T-helper 1 cell treated with Interleukin-12 subunit alpha and Interleukin-12 subunit beta and Interleukin-4 antibody, amounts not matched to agents 30 μg/mL and 1 μg/mL, for 36 hours (primary cell): ENCODE data around the gene GPR137B.

Experiments used
- H3K27ac Mint-ChIP-seq: one replicate; pipeline ENCODE4 v1.8.0; 2021; ENCODE audit warnings: mild to moderate bottlenecking, mixed read lengths
- H3K27me3 Mint-ChIP-seq: one replicate; pipeline ENCODE4 v1.8.0; 2021; ENCODE audit warnings: low read depth, mixed read lengths
- H3K36me3 Mint-ChIP-seq: one replicate; pipeline ENCODE4 v1.8.0; 2021; ENCODE audit warnings: low read depth, mixed read lengths
- H3K4me1 Mint-ChIP-seq: one replicate; pipeline ENCODE4 v1.8.0; 2021; ENCODE audit warnings: low read depth, mixed read lengths
- H3K4me3 Mint-ChIP-seq: one replicate; pipeline ENCODE4 v1.8.0; 2021; ENCODE audit warnings: mild to moderate bottlenecking, moderate library complexity, mixed read lengths
- H3K9me3 Mint-ChIP-seq: one replicate; pipeline ENCODE4 v1.8.0; 2021; ENCODE audit warnings: mixed read lengths

GPR137B gene

GRCh38 chr1:236206548-236206947 is 64.2 kb downstream of the GPR137B start:
- H3K4me3 Mint-ChIP-seq = no peak overlapping the region
- H3K36me3 Mint-ChIP-seq = peaks cover 3% of the 10 kb centered on the region
- H3K4me1 Mint-ChIP-seq = no peaks in the 10 kb centered on the region
- H3K27ac Mint-ChIP-seq = no peak overlapping the region
- peaks cover 8% of the 10 kb centered on the region for H3K9me3 Mint-ChIP-seq
- H3K27me3 Mint-ChIP-seq = no peaks in the 10 kb centered on the region

- Mint-ChIP-seq H3K27me3 (no peaks in the 10 kb centered on the region), H3K4me1 (no peaks in the 10 kb centered on the region), H3K27ac (no peak overlapping the region), H3K36me3 (peaks cover 3% of the 10 kb centered on the region), H3K4me3 (no peak overlapping the region), H3K9me3 (peaks cover 7% of the 10 kb centered on the region)
Measured at GRCh38 chr1:236207121-236207520, 64.8 kb downstream of the GPR137B start.

- Mint-ChIP-seq H3K36me3 (peaks cover 3% of the 10 kb centered on the region), H3K9me3 (peaks cover 4% of the 10 kb centered on the region), H3K27ac (no peak overlapping the region), H3K4me1 (no peaks in the 10 kb centered on the region), H3K4me3 (no peak overlapping the region), H3K27me3 (no peaks in the 10 kb centered on the region)
Measured at GRCh38 chr1:236207569-236207968, 65.2 kb downstream of the GPR137B start.

- H3K9me3 Mint-ChIP-seq = no peaks in the 10 kb centered on the region
- H3K36me3 Mint-ChIP-seq = no peaks in the 10 kb centered on the region
- H3K4me1 Mint-ChIP-seq = no peaks in the 10 kb centered on the region
- H3K27ac Mint-ChIP-seq = no peak overlapping the region
- H3K27me3 Mint-ChIP-seq = no peaks in the 10 kb centered on the region
- no peak overlapping the region for H3K4me3 Mint-ChIP-seq
Measured at GRCh38 chr1:236209185-236209584, 66.8 kb downstream of the GPR137B start.

GRCh38 chr1:236209713-236210112 is 67.4 kb downstream of the GPR137B start:
- no peaks in the 10 kb centered on the region for H3K9me3 Mint-ChIP-seq
- no peaks in the 10 kb centered on the region for H3K4me1 Mint-ChIP-seq
- H3K4me3 Mint-ChIP-seq = no peak overlapping the region
- no peaks in the 10 kb centered on the region for H3K36me3 Mint-ChIP-seq
- H3K27me3 Mint-ChIP-seq = no peaks in the 10 kb centered on the region
- no peak overlapping the region for H3K27ac Mint-ChIP-seq

GRCh38 chr1:236211815-236212214 is 69.5 kb downstream of the GPR137B start:
- Mint-ChIP-seq H3K9me3 (no peaks in the 10 kb centered on the region), H3K4me1 (no peaks in the 10 kb centered on the region), H3K4me3 (no peak overlapping the region), H3K27ac (no peak overlapping the region), H3K36me3 (peaks cover 4% of the 10 kb centered on the region), H3K27me3 (no peaks in the 10 kb centered on the region)

GRCh38 chr1:236213534-236213933 is 71.2 kb downstream of the GPR137B start:
- H3K36me3 Mint-ChIP-seq = peaks cover 4% of the 10 kb centered on the region
- H3K27me3 Mint-ChIP-seq = no peaks in the 10 kb centered on the region
- H3K4me3 Mint-ChIP-seq = no peak overlapping the region
- H3K27ac Mint-ChIP-seq = no peak overlapping the region
- H3K9me3 Mint-ChIP-seq = no peaks in the 10 kb centered on the region
- no peaks in the 10 kb centered on the region for H3K4me1 Mint-ChIP-seq

- no peak overlapping the region for H3K27ac Mint-ChIP-seq
- H3K9me3 Mint-ChIP-seq = no peaks in the 10 kb centered on the region
- no peak overlapping the region for H3K4me3 Mint-ChIP-seq
- no peaks in the 10 kb centered on the region for H3K27me3 Mint-ChIP-seq
- H3K4me1 Mint-ChIP-seq = no peaks in the 10 kb centered on the region
- H3K36me3 Mint-ChIP-seq = peaks cover 4% of the 10 kb centered on the region
Measured at GRCh38 chr1:236214761-236215160, 72.4 kb downstream of the GPR137B start.

GRCh38 chr1:236220473-236220872 is 78.1 kb downstream of the GPR137B start:
- Mint-ChIP-seq H3K27ac (no peak overlapping the region), H3K4me1 (no peaks in the 10 kb centered on the region), H3K27me3 (no peaks in the 10 kb centered on the region), H3K4me3 (no peak overlapping the region), H3K36me3 (peaks cover 4% of the 10 kb centered on the region), H3K9me3 (no peaks in the 10 kb centered on the region)

GRCh38 chr1:236222632-236223031 is 80.3 kb downstream of the GPR137B start:
- Mint-ChIP-seq H3K4me3 (no peak overlapping the region), H3K4me1 (no peaks in the 10 kb centered on the region), H3K27me3 (no peaks in the 10 kb centered on the region), H3K36me3 (peaks cover 3% of the 10 kb centered on the region), H3K9me3 (no peaks in the 10 kb centered on the region), H3K27ac (no peak overlapping the region)

- H3K27ac Mint-ChIP-seq = no peak overlapping the region
Measured at GRCh38 chr1:236228411-236228810, 86.1 kb downstream of the GPR137B start.

GRCh38 chr1:236235116-236235515 is 92.8 kb downstream of the GPR137B start:
- Mint-ChIP-seq H3K36me3 (no peaks in the 10 kb centered on the region), H3K9me3 (no peaks in the 10 kb centered on the region), H3K4me1 (no peaks in the 10 kb centered on the region), H3K4me3 (no peak overlapping the region), H3K27ac (no peak overlapping the region), H3K27me3 (no peaks in the 10 kb centered on the region)

More at GRCh38 chr1:236228411-236228810, 86.1 kb downstream of the GPR137B start:
- no peaks in the 10 kb centered on the region for H3K27me3 Mint-ChIP-seq
- H3K9me3 Mint-ChIP-seq = no peaks in the 10 kb centered on the region
- H3K36me3 Mint-ChIP-seq = peaks cover 1% of the 10 kb centered on the region
- H3K4me1 Mint-ChIP-seq = no peaks in the 10 kb centered on the region
- no peak overlapping the region for H3K4me3 Mint-ChIP-seq

- Mint-ChIP-seq H3K9me3 (no peaks in the 10 kb centered on the region), H3K27ac (no peak overlapping the region), H3K36me3 (peaks cover 4% of the 10 kb centered on the region)
Measured at GRCh38 chr1:236239092-236239585, 96.8 kb downstream of the GPR137B start.

GRCh38 chr1:236240675-236241074 is 98.3 kb downstream of the GPR137B start:
- H3K9me3 Mint-ChIP-seq = no peaks in the 10 kb centered on the region
- peaks cover 4% of the 10 kb centered on the region for H3K36me3 Mint-ChIP-seq
- H3K27ac Mint-ChIP-seq = no peak overlapping the region
- H3K27me3 Mint-ChIP-seq = no peaks in the 10 kb centered on the region
- no peak overlapping the region for H3K4me3 Mint-ChIP-seq
- no peaks in the 10 kb centered on the region for H3K4me1 Mint-ChIP-seq

More at GRCh38 chr1:236239092-236239585, 96.8 kb downstream of the GPR137B start:
- Mint-ChIP-seq H3K27me3 (no peaks in the 10 kb centered on the region), H3K4me1 (no peaks in the 10 kb centered on the region), H3K4me3 (no peak overlapping the region)

GRCh38 chr1:236242568-236242967 is 100.2 kb downstream of the GPR137B start:
- no peaks in the 10 kb centered on the region for H3K4me1 Mint-ChIP-seq
- H3K27me3 Mint-ChIP-seq = no peaks in the 10 kb centered on the region
- peaks cover 4% of the 10 kb centered on the region for H3K36me3 Mint-ChIP-seq
- H3K27ac Mint-ChIP-seq = no peak overlapping the region
- H3K4me3 Mint-ChIP-seq = no peak overlapping the region
- H3K9me3 Mint-ChIP-seq = no peaks in the 10 kb centered on the region

GRCh38 chr1:236247286-236247685 is 104.9 kb downstream of the GPR137B start:
- H3K4me1 Mint-ChIP-seq = no peaks in the 10 kb centered on the region
- H3K4me3 Mint-ChIP-seq = no peak overlapping the region
- H3K27ac Mint-ChIP-seq = no peak overlapping the region
- no peaks in the 10 kb centered on the region for H3K9me3 Mint-ChIP-seq
- peaks cover 3% of the 10 kb centered on the region for H3K36me3 Mint-ChIP-seq
- H3K27me3 Mint-ChIP-seq = no peaks in the 10 kb centered on the region
